ENCODE data around the gene ALDH16A1.

- TF ChIP-seq POLR2A (IDR thresholded peaks at IDR 0.05) (no peak), CTCF (IDR thresholded peaks at IDR 0.05) (no peak)
Observed at GRCh38 chr19:49474542-49474924, 21.5 kb downstream of the ALDH16A1 start.
